Common myeloid progenitor, CD34-positive (primary cell): ENCODE measurements around the gene LPCAT3.

Experiments used
- CTCF ChIA-PET: fragments of 350-600 bp; sonication (Branson Sonifier 250); formaldehyde crosslinking; loops from one replicate; lab custom pipeline; 2021; ENCODE audit warnings: antibody characterized with exemption; lab: Charles Lee
- POLR2A ChIA-PET: fragments of 350-600 bp; sonication (Branson Sonifier 250); formaldehyde crosslinking; loops from one replicate; lab custom pipeline; 2021; ENCODE audit warnings: antibody characterized with exemption; lab: Charles Lee
- DNase-seq, 3 donors: peaks; one replicate each; pipeline versions ENCODE4 v3.0.0 to v3.0.0-alpha.2; 2013
- H3K27ac ChIP-seq, 2 experiments: 1 replicate in 1 of 2; 2 replicates in 1 of 2; pipeline ENCODE4 v1.7.0; 2013; ENCODE audit warnings: inconsistent platforms in 2 of 2, low read length in 2 of 2, mild to moderate bottlenecking in 2 of 2, low read depth in 1 of 2, moderate library complexity in 1 of 2; ENCODE audit not compliant: severe bottlenecking in 2 of 2, insufficient read depth in 1 of 2, poor library complexity in 1 of 2
- H3K27me3 ChIP-seq, 5 experiments: replicated peaks in 2 of 5; 1 replicate in 3 of 5; 2 replicates in 2 of 5; pipeline versions ENCODE4 v1.6.1 to v1.7.0; 2013; ENCODE audit warnings: low read length in 4 of 5, mild to moderate bottlenecking in 2 of 5, moderate library complexity in 2 of 5, inconsistent platforms in 1 of 5; ENCODE audit not compliant: insufficient read depth in 5 of 5, control insufficient read depth in 4 of 5
- H3K36me3 ChIP-seq, 4 experiments: 1 replicate in 2 of 4; 2 replicates in 2 of 4; pipeline versions ENCODE4 v1.6.1 to v1.7.0; 2013; ENCODE audit warnings: low read length in 3 of 4, control low read depth in 1 of 4, mild to moderate bottlenecking in 1 of 4; ENCODE audit not compliant: control insufficient read depth in 4 of 4, insufficient read depth in 4 of 4
- H3K4me1 ChIP-seq, 4 experiments: 1 replicate in 3 of 4; 2 replicates in 1 of 4; pipeline versions ENCODE4 v1.6.1 to v1.7.1; 2013; ENCODE audit warnings: low read length in 3 of 4, mild to moderate bottlenecking in 3 of 4, control low read depth in 1 of 4, inconsistent platforms in 1 of 4, moderate library complexity in 1 of 4; ENCODE audit not compliant: control insufficient read depth in 4 of 4, insufficient read depth in 4 of 4; ENCODE audit errors: control extremely low read depth in 1 of 4
- H3K4me3 ChIP-seq, 7 experiments: 1 replicate in 4 of 7; 2 replicates in 3 of 7; pipeline versions ENCODE4 v1.5.1 to v1.7.0; 2013; ENCODE audit warnings: mild to moderate bottlenecking in 7 of 7, low read length in 6 of 7, moderate library complexity in 6 of 7, inconsistent platforms in 2 of 7, low read depth in 2 of 7, control low read depth in 1 of 7; ENCODE audit not compliant: insufficient read depth in 4 of 7, control insufficient read depth in 1 of 7; ENCODE audit errors: extremely low read depth in 1 of 7
- H3K9me3 ChIP-seq, 5 experiments: 1 replicate in 4 of 5; 2 replicates in 1 of 5; pipeline versions ENCODE4 v1.6.1 to v1.7.1; 2013; ENCODE audit warnings: low read length in 4 of 5, mild to moderate bottlenecking in 2 of 5, inconsistent platforms in 1 of 5, low read depth in 1 of 5, moderate library complexity in 1 of 5; ENCODE audit not compliant: control insufficient read depth in 4 of 5, insufficient read depth in 2 of 5; ENCODE audit errors: control extremely low read depth in 1 of 5
- WGBS: methylation state at CpG from one replicate; pipeline ENCODE4 v1.1.5; 2013; ENCODE audit not compliant: insufficient coverage; 5-methylcytosine and 5-hydroxymethylcytosine counted together

LPCAT3 gene

GRCh38 chr12:7008864-7009263, 9.4 kb downstream of the LPCAT3 start:
- 100% methylated on average over 2 of the region's 2 CpGs for WGBS
- Histone ChIP-seq H3K4me1 (peaks cover 6 to 10% (median 9%) of the 10 kb centered on the region in 4 experiments), H3K27ac (no peak overlapping the region), H3K9me3 (no peaks in the 10 kb centered on the region), H3K36me3 (peaks cover 2 to 30% (median 18%) of the 10 kb centered on the region in 4 experiments), H3K27me3 (no peaks in the 10 kb centered on the region), H3K4me3 (no peak overlapping the region)
- DNase-seq: no peak
- CTCF ChIA-PET: interaction anchor here (1.1 to 1.3 kb wide), 2 partner anchors 8 to 11 kb away, joined by 3 read pairs; no protein-coding TSS in a partner anchor
- POLR2A ChIA-PET: no interaction called here

- ChIA-PET POLR2A (no interaction called here), CTCF (interaction anchor here (1.6 to 3.0 kb wide), 4 partner anchors 10 to 96 kb away, joined by 3 to 14 read pairs (median 4); partner anchors contain the start of gene LPCAT3)
- H3K4me3 ChIP-seq: no peak overlapping the region
- 100% methylated on average over 1 of the region's 3 CpGs for WGBS
- H3K27me3 ChIP-seq: no peaks in the 10 kb centered on the region
- H3K27ac ChIP-seq: no peak overlapping the region
- no peak for DNase-seq
- peaks cover 0 to 23% (median 8%) of the 10 kb centered on the region in 4 experiments for H3K36me3 ChIP-seq
- H3K9me3 ChIP-seq: no peaks in the 10 kb centered on the region
- peaks cover 6 to 10% (median 9%) of the 10 kb centered on the region in 4 experiments for H3K4me1 ChIP-seq
Observed at GRCh38 chr12:7006639-7007038, 11.6 kb downstream of the LPCAT3 start.

GRCh38 chr12:7005311-7005710, 13.0 kb downstream of the LPCAT3 start:
- ChIA-PET POLR2A (interaction anchor here (1.0 kb wide), 1 partner anchor 13 kb away, joined by 4 read pairs; the partner anchor contains the start of gene LPCAT3), CTCF (interaction anchor here (0.6 to 3.0 kb wide), 5 partner anchors 9 to 86 kb away, joined by 3 to 14 read pairs (median 3); partner anchors contain the start of gene LPCAT3)
- Histone ChIP-seq H3K9me3 (no peaks in the 10 kb centered on the region), H3K36me3 (peaks cover 0 to 25% (median 8%) of the 10 kb centered on the region in 4 experiments), H3K27me3 (no peaks in the 10 kb centered on the region), H3K27ac (no peak overlapping the region), H3K4me1 (peaks cover 6 to 10% (median 9%) of the 10 kb centered on the region in 4 experiments), H3K4me3 (no peak overlapping the region)
- no CpG with 5 or more reads among the region's 2 CpGs for WGBS
- peak in 2 of 3 donors; percentile 64 to 82 for DNase-seq

- CTCF ChIA-PET: interaction anchor here (0.6 to 3.0 kb wide), 4 partner anchors 13 to 86 kb away, joined by 3 to 14 read pairs (median 3); partner anchors contain the start of gene LPCAT3
- POLR2A ChIA-PET: interaction anchor here (1.0 kb wide), 1 partner anchor 13 kb away, joined by 4 read pairs; the partner anchor contains the start of gene LPCAT3
- Histone ChIP-seq H3K36me3 (peaks cover 0 to 22% (median 5%) of the 10 kb centered on the region in 4 experiments), H3K4me1 (peaks cover 6 to 10% (median 9%) of the 10 kb centered on the region in 4 experiments), H3K27ac (no peak overlapping the region), H3K27me3 (no peaks in the 10 kb centered on the region), H3K9me3 (no peaks in the 10 kb centered on the region), H3K4me3 (no peak overlapping the region)
- no CpG with 5 or more reads among the region's 2 CpGs for WGBS
- no peak for DNase-seq
Observed at GRCh38 chr12:7004840-7005239, 13.4 kb downstream of the LPCAT3 start.

GRCh38 chr12:7004287-7004803, 13.9 kb downstream of the LPCAT3 start:
- POLR2A ChIA-PET: no interaction called here
- Histone ChIP-seq H3K27me3 (no peaks in the 10 kb centered on the region), H3K36me3 (peaks cover 0 to 21% (median 5%) of the 10 kb centered on the region in 4 experiments), H3K27ac (no peak overlapping the region), H3K4me1 (peaks cover 6 to 10% (median 9%) of the 10 kb centered on the region in 4 experiments), H3K9me3 (no peaks in the 10 kb centered on the region), H3K4me3 (no peak overlapping the region)
- CTCF ChIA-PET: interaction anchor here (1.5 to 3.0 kb wide), 2 partner anchors 13 to 28 kb away, joined by 3 to 14 read pairs; partner anchors contain the start of gene LPCAT3
- WGBS: 100% methylated on average over 1 of the region's 2 CpGs
- no peak for DNase-seq

- DNase-seq: no peak
- Histone ChIP-seq H3K9me3 (no peaks in the 10 kb centered on the region), H3K4me3 (no peak overlapping the region), H3K27me3 (no peaks in the 10 kb centered on the region), H3K4me1 (no peaks in the 10 kb centered on the region), H3K36me3 (peaks cover 3 to 30% (median 17%) of the 10 kb centered on the region in 4 experiments), H3K27ac (no peak overlapping the region)
- POLR2A ChIA-PET: no interaction called here
- WGBS: 93% methylated on average over 7 of the region's 7 CpGs
- CTCF ChIA-PET: interaction anchor here (0.7 to 2.7 kb wide), 2 partner anchors 11 to 26 kb away, joined by 3 to 9 read pairs; no protein-coding TSS in a partner anchor
Observed at GRCh38 chr12:7001921-7002591, 16.2 kb downstream of the LPCAT3 start.
